Osteoblast (primary cell): ENCODE measurements around the gene CDH26. TPM values are rescaled to one million over a fixed set of nuclear protein-coding genes. Genes with fewer than 3 reads are reported as not detected.

Experiments used
- DNase-seq: peaks from one replicate; pipeline ENCODE4 v3.0.0; 2011; ENCODE audit warnings: low spot score, mixed read lengths; ENCODE audit not compliant: insufficient read length; ENCODE audit errors: missing footprints
- H2AFZ ChIP-seq: 2 replicates; pipeline ENCODE4 v1.6.0; 2011; ENCODE audit warnings: mild to moderate bottlenecking, low read length
- H3K27ac ChIP-seq: 2 replicates; pipeline ENCODE4 v1.5.1; 2011; ENCODE audit warnings: mild to moderate bottlenecking, low read depth, low read length, moderate library complexity
- H3K27me3 ChIP-seq: 2 replicates; pipeline ENCODE4 v1.6.0; 2012; ENCODE audit warnings: mild to moderate bottlenecking, control low read depth, inconsistent platforms, low read length, moderate library complexity; ENCODE audit not compliant: insufficient read depth
- H3K36me3 ChIP-seq: 2 replicates; pipeline ENCODE4 v1.5.1; 2011; ENCODE audit warnings: mild to moderate bottlenecking, low read length, control low read depth, moderate library complexity; ENCODE audit not compliant: insufficient read depth
- H3K4me1 ChIP-seq: 2 replicates; pipeline ENCODE4 v1.5.1; 2011; ENCODE audit warnings: mild to moderate bottlenecking, low read length, control low read depth, moderate library complexity; ENCODE audit not compliant: insufficient read depth
- H3K4me2 ChIP-seq: 2 replicates; pipeline ENCODE4 v1.6.0; 2011; ENCODE audit warnings: mild to moderate bottlenecking, low read length; ENCODE audit not compliant: insufficient read depth
- H3K4me3 ChIP-seq: fragments of 200-600 bp; sonication (generic); 3 replicates; pipeline ENCODE4 v1.5.1; 2012; ENCODE audit warnings: mild to moderate bottlenecking, low read length, inconsistent platforms; ENCODE audit not compliant: insufficient read depth
- H3K79me2 ChIP-seq: 2 replicates; pipeline ENCODE4 v1.6.0; 2012; ENCODE audit warnings: mild to moderate bottlenecking, low read length, control low read depth, inconsistent platforms; ENCODE audit not compliant: insufficient read depth
- H3K9me3 ChIP-seq: 2 replicates; pipeline ENCODE4 v1.5.1; 2011; ENCODE audit warnings: low read depth, low read length, control low read depth
- H4K20me1 ChIP-seq: 2 replicates; pipeline ENCODE4 v1.6.0; 2012; ENCODE audit warnings: mild to moderate bottlenecking, low read length, control low read depth; ENCODE audit not compliant: insufficient read depth
- total RNA-seq: library from RNA; depleted of rRNA; stranded (reverse); fragments of >200 nt; gene quantifications from 2 replicates; pipeline ENCODE4 v1.2.3, GENCODE V29; 2012
- TF ChIP-seq, protein P1 (sequence below): IDR thresholded peaks from 2 replicates; pipeline ENCODE4 v1.5.1; 2011; ENCODE audit warnings: mild to moderate bottlenecking, low read depth, low read length, moderate library complexity; ENCODE audit errors: extremely low read depth

CDH26 gene
- total RNA-seq, 1 donor = under 0.01 TPM

DNA sequence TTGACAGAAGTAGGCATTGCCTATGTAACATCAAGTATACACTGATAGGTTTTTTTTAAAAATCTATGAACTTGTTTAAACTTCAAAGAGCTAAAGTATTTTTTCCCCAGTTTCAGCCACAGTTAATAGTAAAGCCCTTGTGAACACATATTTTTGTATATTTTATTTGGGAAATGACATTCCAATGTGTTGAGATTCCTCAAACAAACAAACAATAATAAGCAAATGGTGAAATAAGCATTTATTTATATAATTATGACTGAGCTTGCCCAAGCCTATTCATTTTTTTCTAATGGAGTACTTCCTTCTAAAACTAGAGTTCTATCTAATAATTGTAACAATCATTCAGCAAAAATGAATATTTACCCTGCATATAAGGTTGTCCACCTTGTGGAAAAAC lies 37.3 kb upstream of the CDH26 start:
- H3K79me2 ChIP-seq = no peaks in the 10 kb centered on the region
- H3K9me3 ChIP-seq = no peaks in the 10 kb centered on the region
- no peaks in the 10 kb centered on the region for H4K20me1 ChIP-seq
- no peak for DNase-seq
- H2AFZ ChIP-seq = no peak overlapping the region
- H3K4me1 ChIP-seq = no peaks in the 10 kb centered on the region
- no peaks in the 10 kb centered on the region for H3K27me3 ChIP-seq
- TF ChIP-seq, protein P1, sequence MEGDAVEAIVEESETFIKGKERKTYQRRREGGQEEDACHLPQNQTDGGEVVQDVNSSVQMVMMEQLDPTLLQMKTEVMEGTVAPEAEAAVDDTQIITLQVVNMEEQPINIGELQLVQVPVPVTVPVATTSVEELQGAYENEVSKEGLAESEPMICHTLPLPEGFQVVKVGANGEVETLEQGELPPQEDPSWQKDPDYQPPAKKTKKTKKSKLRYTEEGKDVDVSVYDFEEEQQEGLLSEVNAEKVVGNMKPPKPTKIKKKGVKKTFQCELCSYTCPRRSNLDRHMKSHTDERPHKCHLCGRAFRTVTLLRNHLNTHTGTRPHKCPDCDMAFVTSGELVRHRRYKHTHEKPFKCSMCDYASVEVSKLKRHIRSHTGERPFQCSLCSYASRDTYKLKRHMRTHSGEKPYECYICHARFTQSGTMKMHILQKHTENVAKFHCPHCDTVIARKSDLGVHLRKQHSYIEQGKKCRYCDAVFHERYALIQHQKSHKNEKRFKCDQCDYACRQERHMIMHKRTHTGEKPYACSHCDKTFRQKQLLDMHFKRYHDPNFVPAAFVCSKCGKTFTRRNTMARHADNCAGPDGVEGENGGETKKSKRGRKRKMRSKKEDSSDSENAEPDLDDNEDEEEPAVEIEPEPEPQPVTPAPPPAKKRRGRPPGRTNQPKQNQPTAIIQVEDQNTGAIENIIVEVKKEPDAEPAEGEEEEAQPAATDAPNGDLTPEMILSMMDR = no peak
- no peaks in the 10 kb centered on the region for H3K36me3 ChIP-seq
- no peak overlapping the region for H3K27ac ChIP-seq
- no peak overlapping the region for H3K4me3 ChIP-seq
- no peak overlapping the region for H3K4me2 ChIP-seq

DNA sequence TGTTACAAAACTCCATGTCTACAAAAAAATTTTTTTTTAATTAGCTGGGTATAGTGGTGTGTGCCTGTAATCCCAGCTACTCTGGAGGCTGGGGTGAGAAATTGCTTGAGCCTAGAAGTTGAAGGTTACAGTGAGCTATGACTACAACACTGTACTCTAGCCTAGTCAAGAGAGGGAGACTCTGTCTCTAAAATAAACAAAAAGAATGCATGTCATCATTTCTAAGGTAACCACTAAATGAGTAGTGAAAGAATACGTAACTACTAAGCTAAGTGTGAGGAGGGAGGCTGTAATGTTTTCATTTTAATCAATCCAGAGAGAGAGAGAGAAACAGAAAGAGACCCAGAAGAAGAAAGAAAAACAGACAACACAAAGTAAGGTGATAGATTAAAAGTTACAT lies 34.7 kb upstream of the CDH26 start:
- TF ChIP-seq, protein P1 = no peak
- Histone ChIP-seq H3K27me3 (no peaks in the 10 kb centered on the region), H3K4me3 (no peak overlapping the region)

DNA sequence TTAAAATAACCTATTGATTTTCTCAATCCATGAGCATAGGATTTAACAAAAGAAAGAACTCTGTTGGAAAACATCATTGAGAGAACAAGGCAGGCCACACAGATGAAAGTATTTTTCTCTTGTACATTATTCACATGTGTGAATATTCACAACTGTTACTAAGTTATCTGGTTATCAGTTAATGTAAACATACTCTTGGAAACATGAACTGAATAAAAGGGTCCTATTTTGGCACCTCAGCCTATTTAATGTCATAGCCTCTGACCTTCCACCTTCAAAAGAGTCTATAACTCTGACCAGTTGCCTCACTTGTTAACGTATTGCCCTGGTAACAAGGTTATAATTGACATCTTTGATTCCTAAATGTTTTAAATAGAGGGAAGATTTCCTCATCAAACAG lies 32.9 kb upstream of the CDH26 start:
- no peaks in the 10 kb centered on the region for H3K27me3 ChIP-seq
- no peak overlapping the region for H3K27ac ChIP-seq
- H3K79me2 ChIP-seq = no peaks in the 10 kb centered on the region
- H3K9me3 ChIP-seq = no peaks in the 10 kb centered on the region
- H2AFZ ChIP-seq = no peak overlapping the region
- no peaks in the 10 kb centered on the region for H3K4me1 ChIP-seq
- no peak overlapping the region for H3K4me2 ChIP-seq
- TF ChIP-seq, protein P1 = no peak
- H3K36me3 ChIP-seq = no peaks in the 10 kb centered on the region
- DNase-seq = no peak
- H3K4me3 ChIP-seq = no peak overlapping the region
- H4K20me1 ChIP-seq = no peaks in the 10 kb centered on the region

More for the DNA sequence above, 34.7 kb upstream of the CDH26 start:
- H3K36me3 ChIP-seq = no peaks in the 10 kb centered on the region
- H3K27ac ChIP-seq = no peak overlapping the region
- no peak overlapping the region for H3K4me2 ChIP-seq
- no peaks in the 10 kb centered on the region for H3K79me2 ChIP-seq
- H2AFZ ChIP-seq = no peak overlapping the region
- no peaks in the 10 kb centered on the region for H3K9me3 ChIP-seq
- no peaks in the 10 kb centered on the region for H4K20me1 ChIP-seq
- H3K4me1 ChIP-seq = no peaks in the 10 kb centered on the region
- no peak for DNase-seq

DNA sequence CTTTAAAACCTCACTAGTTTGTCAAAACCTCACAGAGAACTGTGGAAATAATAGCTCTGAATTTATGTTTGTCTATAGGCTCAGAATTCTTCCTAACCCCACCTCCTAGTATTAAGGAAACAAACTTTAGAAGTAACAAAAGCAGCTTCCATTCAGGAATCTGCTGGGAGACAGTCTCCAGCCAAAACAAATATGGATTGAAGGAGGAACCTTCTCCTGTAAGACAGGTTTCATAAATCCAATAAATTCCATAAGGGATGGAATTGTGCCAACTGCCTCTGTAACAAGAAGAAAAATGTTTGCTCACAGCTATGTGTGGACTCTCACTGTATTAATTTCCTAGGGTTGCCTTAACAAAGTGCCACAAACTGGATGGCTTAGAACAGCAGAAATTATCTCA lies 32.3 kb upstream of the CDH26 start:
- no peak overlapping the region for H3K27ac ChIP-seq
- H3K27me3 ChIP-seq = no peaks in the 10 kb centered on the region
- no peaks in the 10 kb centered on the region for H3K36me3 ChIP-seq
- no peak overlapping the region for H2AFZ ChIP-seq
- DNase-seq = no peak
- H3K4me1 ChIP-seq = no peaks in the 10 kb centered on the region
- no peaks in the 10 kb centered on the region for H3K9me3 ChIP-seq
- no peaks in the 10 kb centered on the region for H4K20me1 ChIP-seq
- H3K4me2 ChIP-seq = no peak overlapping the region
- H3K4me3 ChIP-seq = no peak overlapping the region
- TF ChIP-seq, protein P1 = no peak
- no peaks in the 10 kb centered on the region for H3K79me2 ChIP-seq
